Neural cell (in vitro differentiated cells): ENCODE data around the gene LTB4R2.

Source experiments
- EP300 ChIP-seq: fragments of 450-650 bp; conservative IDR thresholded peaks from 2 replicates; pipeline ENCODE4 v1.6.1; 2014; ENCODE audit warnings: antibody characterized with exemption, mild to moderate bottlenecking, moderate library complexity; ENCODE audit not compliant: poor library complexity, severe bottlenecking
- EZH2 ChIP-seq: fragments of 200-600, 300-800 bp; shearing (Covaris generic), sonication (generic); IDR thresholded peaks from 2 replicates; pipeline ENCODE4 v1.6.1; 2014; ENCODE audit warnings: antibody characterized with exemption, low read length, borderline replicate concordance, mild to moderate bottlenecking; ENCODE audit not compliant: insufficient read depth, poor library complexity, severe bottlenecking
- MXI1 ChIP-seq: fragments of 450-650 bp; conservative IDR thresholded peaks from 2 replicates; pipeline ENCODE4 v1.6.1; 2014; ENCODE audit warnings: antibody characterized with exemption, mild to moderate bottlenecking; ENCODE audit not compliant: poor library complexity, severe bottlenecking
- POLR2AphosphoS5 ChIP-seq: IDR thresholded peaks from 2 replicates; pipeline ENCODE4 v1.6.1; 2012
- RAD21 ChIP-seq: fragments of 450-650 bp; conservative IDR thresholded peaks from 2 replicates; pipeline ENCODE4 v1.6.1; 2014; ENCODE audit warnings: antibody characterized with exemption, mild to moderate bottlenecking, moderate library complexity
- SMC3 ChIP-seq: fragments of 450-650 bp; conservative IDR thresholded peaks from 2 replicates; pipeline ENCODE4 v1.6.1; 2014; ENCODE audit warnings: antibody characterized with exemption, mild to moderate bottlenecking, moderate library complexity; ENCODE audit not compliant: poor library complexity
- TAF1 ChIP-seq: IDR thresholded peaks from 2 replicates; pipeline ENCODE4 v1.6.1; 2012; ENCODE audit warnings: low read depth
- TF ChIP-seq, protein P1 (sequence below): fragments of 450-650 bp; IDR thresholded peaks from 2 replicates; pipeline ENCODE4 v1.5.1; 2014; ENCODE audit warnings: antibody characterized with exemption, mild to moderate bottlenecking, moderate library complexity; ENCODE audit not compliant: poor library complexity, severe bottlenecking
- TF ChIP-seq, protein P2 (sequence below): IDR thresholded peaks from 2 replicates; pipeline ENCODE4 v1.6.1; 2012; ENCODE audit warnings: borderline replicate concordance

DNA sequence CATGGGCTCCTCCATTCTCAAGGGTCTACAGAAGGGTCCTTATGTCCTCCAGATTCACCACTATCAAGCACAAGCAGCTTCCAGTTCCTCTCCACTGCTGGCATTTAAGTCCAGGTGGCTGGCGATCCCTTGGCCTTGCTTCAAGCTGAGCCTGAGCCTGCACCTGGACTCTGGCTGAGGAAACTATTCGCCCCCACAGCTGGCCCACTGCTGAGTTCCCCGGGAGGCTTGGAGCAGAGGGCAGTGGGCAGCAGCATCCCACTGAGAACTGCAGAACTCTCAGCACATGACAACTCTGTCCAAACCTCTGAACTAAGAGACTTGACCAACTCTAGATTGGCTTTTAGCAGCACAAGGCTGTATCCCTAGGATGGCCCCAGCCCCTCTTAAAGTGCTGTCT is 27.2 kb upstream of the LTB4R2 start:
- TF ChIP-seq, protein P1, sequence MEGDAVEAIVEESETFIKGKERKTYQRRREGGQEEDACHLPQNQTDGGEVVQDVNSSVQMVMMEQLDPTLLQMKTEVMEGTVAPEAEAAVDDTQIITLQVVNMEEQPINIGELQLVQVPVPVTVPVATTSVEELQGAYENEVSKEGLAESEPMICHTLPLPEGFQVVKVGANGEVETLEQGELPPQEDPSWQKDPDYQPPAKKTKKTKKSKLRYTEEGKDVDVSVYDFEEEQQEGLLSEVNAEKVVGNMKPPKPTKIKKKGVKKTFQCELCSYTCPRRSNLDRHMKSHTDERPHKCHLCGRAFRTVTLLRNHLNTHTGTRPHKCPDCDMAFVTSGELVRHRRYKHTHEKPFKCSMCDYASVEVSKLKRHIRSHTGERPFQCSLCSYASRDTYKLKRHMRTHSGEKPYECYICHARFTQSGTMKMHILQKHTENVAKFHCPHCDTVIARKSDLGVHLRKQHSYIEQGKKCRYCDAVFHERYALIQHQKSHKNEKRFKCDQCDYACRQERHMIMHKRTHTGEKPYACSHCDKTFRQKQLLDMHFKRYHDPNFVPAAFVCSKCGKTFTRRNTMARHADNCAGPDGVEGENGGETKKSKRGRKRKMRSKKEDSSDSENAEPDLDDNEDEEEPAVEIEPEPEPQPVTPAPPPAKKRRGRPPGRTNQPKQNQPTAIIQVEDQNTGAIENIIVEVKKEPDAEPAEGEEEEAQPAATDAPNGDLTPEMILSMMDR, result no peak
- no peak for TF ChIP-seq EP300
- no peak for TF ChIP-seq TAF1
- TF ChIP-seq POLR2AphosphoS5, result no peak
- no peak for TF ChIP-seq MXI1
- no peak for TF ChIP-seq EZH2
- TF ChIP-seq SMC3, result no peak
- TF ChIP-seq, protein P2, sequence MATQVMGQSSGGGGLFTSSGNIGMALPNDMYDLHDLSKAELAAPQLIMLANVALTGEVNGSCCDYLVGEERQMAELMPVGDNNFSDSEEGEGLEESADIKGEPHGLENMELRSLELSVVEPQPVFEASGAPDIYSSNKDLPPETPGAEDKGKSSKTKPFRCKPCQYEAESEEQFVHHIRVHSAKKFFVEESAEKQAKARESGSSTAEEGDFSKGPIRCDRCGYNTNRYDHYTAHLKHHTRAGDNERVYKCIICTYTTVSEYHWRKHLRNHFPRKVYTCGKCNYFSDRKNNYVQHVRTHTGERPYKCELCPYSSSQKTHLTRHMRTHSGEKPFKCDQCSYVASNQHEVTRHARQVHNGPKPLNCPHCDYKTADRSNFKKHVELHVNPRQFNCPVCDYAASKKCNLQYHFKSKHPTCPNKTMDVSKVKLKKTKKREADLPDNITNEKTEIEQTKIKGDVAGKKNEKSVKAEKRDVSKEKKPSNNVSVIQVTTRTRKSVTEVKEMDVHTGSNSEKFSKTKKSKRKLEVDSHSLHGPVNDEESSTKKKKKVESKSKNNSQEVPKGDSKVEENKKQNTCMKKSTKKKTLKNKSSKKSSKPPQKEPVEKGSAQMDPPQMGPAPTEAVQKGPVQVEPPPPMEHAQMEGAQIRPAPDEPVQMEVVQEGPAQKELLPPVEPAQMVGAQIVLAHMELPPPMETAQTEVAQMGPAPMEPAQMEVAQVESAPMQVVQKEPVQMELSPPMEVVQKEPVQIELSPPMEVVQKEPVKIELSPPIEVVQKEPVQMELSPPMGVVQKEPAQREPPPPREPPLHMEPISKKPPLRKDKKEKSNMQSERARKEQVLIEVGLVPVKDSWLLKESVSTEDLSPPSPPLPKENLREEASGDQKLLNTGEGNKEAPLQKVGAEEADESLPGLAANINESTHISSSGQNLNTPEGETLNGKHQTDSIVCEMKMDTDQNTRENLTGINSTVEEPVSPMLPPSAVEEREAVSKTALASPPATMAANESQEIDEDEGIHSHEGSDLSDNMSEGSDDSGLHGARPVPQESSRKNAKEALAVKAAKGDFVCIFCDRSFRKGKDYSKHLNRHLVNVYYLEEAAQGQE, result no peak
- TF ChIP-seq RAD21, result no peak
